ENCODE measurements around the gene TMEFF1. TPM values are rescaled to one million over a fixed set of nuclear protein-coding genes. Genes with fewer than 3 reads are reported as not detected.

Gene TMEFF1
- total and polyA plus RNA-seq, 10 of the 15 experiments (the other 5 are each of a cell fraction or from before 2014, with no cell fraction given), result 0.03 to 0.55 (median 0.11) TPM; not detected in 3

GRCh38 chr9:100557053-100557452, 84.1 kb downstream of the TMEFF1 start (continued):
- no peak for TF ChIP-seq ZBTB11 (CRISPR knock-in tag; IDR thresholded peaks at IDR 0.05)
- TF ChIP-seq PRDM15 (CRISPR knock-in tag; IDR thresholded peaks at IDR 0.05), result no peak
- no peak for TF ChIP-seq WRNIP1 (IDR thresholded peaks at IDR 0.05; ENCODE audit: borderline replicate concordance, low read depth, low read length)
- TF ChIP-seq ZNF217 (IDR thresholded peaks at IDR 0.05), result no peak
- no peak for TF ChIP-seq RFX5 (IDR thresholded peaks at IDR 0.05; ENCODE audit: low read depth, low read length)

- peaks cover under 1% of the 10 kb centered on the region; the same call in 1 of the 2 replicates for H3K4me1 ChIP-seq (ENCODE audit: control insufficient read depth, insufficient read depth, low read length)
- no TSS peak for BruUV-seq (replicated peaks)
- in situ Hi-C loops (cut with MboI) (no loop called here), intact Hi-C loops (cut with micrococcal nuclease; ENCODE audit: unreplicated experiment) (no loop called here)
- FAIRE-seq, result no peak
- no peaks in the 10 kb centered on the region for H3K9me3 ChIP-seq (replicated peaks; ENCODE audit: control insufficient read depth, insufficient read depth, low read length)
- DNase-seq (ENCODE audit: low read depth, low spot score), result no peak
- H3K79me2 ChIP-seq (ENCODE audit: control insufficient read depth, insufficient read depth, low read length), result no peaks in the 10 kb centered on the region
- no peak for ATAC-seq
- POLR2A ChIA-PET, result no interaction called here
- 42% methylated on average over 3 of the region's 3 CpGs for WGBS (ENCODE audit: insufficient coverage, insufficient replicate concordance, low lambda C conversion rate, missing lambda C conversion rate)
- no peak overlapping the region for H2AFZ ChIP-seq (ENCODE audit: control insufficient read depth, low read depth, low read length)
- H3K4me3 ChIP-seq, result no peak overlapping the region
- SMC1A ChIA-PET (ENCODE audit: uncharacterized antibody, unreplicated experiment), result no interaction called here
- no peaks in the 10 kb centered on the region for H3K27me3 ChIP-seq (replicated peaks in 1 of 2; ENCODE audit: control insufficient read depth in 2 of 2, insufficient read depth in 2 of 2, low read length in 1 of 2)
- H3K4me2 ChIP-seq (ENCODE audit: control insufficient read depth, insufficient read depth), result no peak overlapping the region
- no peak overlapping the region for H3K27ac ChIP-seq (ENCODE audit: control insufficient read depth, insufficient read depth)
- RAD21 ChIA-PET (ENCODE audit: unreplicated experiment), result no interaction called here
- CTCF ChIA-PET, result no interaction called here
- no peaks in the 10 kb centered on the region for H3K36me3 ChIP-seq (ENCODE audit: control insufficient read depth in 2 of 2, insufficient read depth in 2 of 2, low read length in 1 of 2)
- H4K20me1 ChIP-seq (ENCODE audit: control insufficient read depth, insufficient read depth), result no peaks in the 10 kb centered on the region
- no peak overlapping the region for H3K9ac ChIP-seq (ENCODE audit: control insufficient read depth, insufficient read depth, low read length)
- no peak for TF ChIP-seq SIN3A (IDR thresholded peaks at IDR 0.05; ENCODE audit: low read depth, low read length)
- TF ChIP-seq EGR1 (IDR thresholded peaks at IDR 0.05; ENCODE audit: borderline replicate concordance in 1 of 2, low read depth in 2 of 2, low read length in 2 of 2), result no peak
- TF ChIP-seq TARDBP (IDR thresholded peaks at IDR 0.05; ENCODE audit: borderline replicate concordance), result no peak
- TF ChIP-seq E2F8 (IDR thresholded peaks at IDR 0.05; ENCODE audit: low read depth, partially characterized antibody), result no peak
- TF ChIP-seq BRCA1 (IDR thresholded peaks at IDR 0.05; ENCODE audit: low read depth, low read length), result no peak
- TF ChIP-seq TCF12 (IDR thresholded peaks at IDR 0.05; ENCODE audit: low read depth, low read length), result no peak
- TF ChIP-seq ASH2L (IDR thresholded peaks at IDR 0.05; ENCODE audit: borderline replicate concordance, low read depth), result no peak
- no peak for TF ChIP-seq E2F4 (IDR thresholded peaks at IDR 0.05; ENCODE audit: low read depth, low read length)
Observed at GRCh38 chr9:100561256-100561655, 88.3 kb downstream of the TMEFF1 start.

All from GM12878 (cell line).